A549 treated with Mapracorat at 1 μM for 4 hours (cell line): ENCODE data around the gene SNRNP70. TPM values are rescaled to one million over a fixed set of nuclear protein-coding genes. Genes with fewer than 3 reads are reported as not detected.

ENCODE experiments used
- total RNA-seq: library from RNA; stranded (reverse); fragments of 200-300 nt; extraction: Qiagen RNA extraction; gene quantifications from 5 replicates; pipeline ENCODE4 v1.2.3, GENCODE V29; 2022

The SNRNP70 gene
- 286 to 352 TPM (median 322 TPM) in 5 replicates for total RNA-seq

GRCh38 chr19:49085020-49085867, at the start of gene SNRNP70:
TSS of gene SNRNP70 (plus strand) at chr19:49085451. CDS start at chr19:49086415, 964 bp downstream.

GRCh38 chr19:49036815-49037214, 48.4 kb upstream of the SNRNP70 start, which contains the start of gene CGB1:
TSS of gene CGB1 (minus strand) at chr19:49036895. CDS start at chr19:49036711, 184 bp downstream.

GRCh38 chr19:49043548-49043947, 41.7 kb upstream of the SNRNP70 start, which contains the start of gene CGB5:
TSS of gene CGB5 (plus strand) at chr19:49043848. CDS start at chr19:49044210, 362 bp downstream.

GRCh38 chr19:49049011-49049410, 36.2 kb upstream of the SNRNP70 start, which contains the start of gene CGB8:
TSS of gene CGB8 (minus strand) at chr19:49049111. CDS start at chr19:49048739, 372 bp downstream.

GRCh38 chr19:49057636-49058234, 27.5 kb upstream of the SNRNP70 start, which contains the start of gene CGB7:
TSS of gene CGB7 (minus strand) at chr19:49057749. CDS start at chr19:49055375, 2,374 bp downstream.

GRCh38 chr19:49064768-49065611, 20.3 kb upstream of the SNRNP70 start, which contains the start of gene NTF4:
TSS of gene NTF4 (minus strand) at chr19:49064818. CDS start at chr19:49061997, 2,821 bp downstream.

GRCh38 chr19:49113762-49114629, 28.7 kb downstream of the SNRNP70 start, which contains the start of gene LIN7B:
TSS of gene LIN7B (plus strand) at chr19:49114370. CDS start at chr19:49114405, 35 bp downstream.

GRCh38 chr19:49118565-49119410, 33.5 kb downstream of the SNRNP70 start, which contains the start of gene C19orf73:
TSS of gene C19orf73 (minus strand) at chr19:49119143. CDS start at chr19:49119022, 121 bp downstream.

GRCh38 chr19:49119411-49120324, 34.4 kb downstream of the SNRNP70 start, which contains the start of gene PPFIA3:
TSS of gene PPFIA3 (plus strand) at chr19:49119544. CDS start at chr19:49127874, 8,330 bp downstream.

GRCh38 chr19:49155005-49155819, 70.0 kb downstream of the SNRNP70 start, which contains the start of gene HRC:
TSS of gene HRC (minus strand) at chr19:49155396. CDS start at chr19:49155237, 159 bp downstream.

GRCh38 chr19:49157445-49158224, 72.4 kb downstream of the SNRNP70 start, which contains the start of gene TRPM4:
TSS of gene TRPM4 (plus strand) at chr19:49157792. CDS start at chr19:49157867, 75 bp downstream.

Other genes starting within 250 kb of the SNRNP70 start
- gene HSD17B14, start 249.0 kb upstream of the SNRNP70 start, total RNA-seq: 12.3 to 15.1 TPM (median 12.8 TPM) in 5 replicates
- 1.2 to 2.0 TPM (median 1.8 TPM) in 5 replicates for gene PLEKHA4, start 216.8 kb upstream of the SNRNP70 start, total RNA-seq
- 81.6 to 126 TPM (median 104 TPM) in 5 replicates for gene PPP1R15A, start 213.0 kb upstream of the SNRNP70 start, total RNA-seq
- gene TULP2, start 186.7 kb upstream of the SNRNP70 start, total RNA-seq: not detected in 5 replicates
- 201 to 205 TPM (median 202 TPM) in 5 replicates for gene NUCB1, start 185.1 kb upstream of the SNRNP70 start, total RNA-seq
- gene DHDH, start 151.8 kb upstream of the SNRNP70 start, total RNA-seq: 0.80 to 2.3 TPM (median 1.2 TPM) in 5 replicates
- 272 to 378 TPM (median 341 TPM) in 5 replicates for gene BAX, start 130.6 kb upstream of the SNRNP70 start, total RNA-seq
- 17,118 to 23,794 TPM (median 18,268 TPM) in 5 replicates for gene FTL, start 120.1 kb upstream of the SNRNP70 start, total RNA-seq
- 18.8 to 23.7 TPM (median 19.5 TPM) in 5 replicates for gene GYS1, start 92.1 kb upstream of the SNRNP70 start, total RNA-seq
- gene RUVBL2, start 91.6 kb upstream of the SNRNP70 start, total RNA-seq: 221 to 255 TPM (median 225 TPM) in 5 replicates
- gene LHB, start 68.4 kb upstream of the SNRNP70 start, total RNA-seq: not detected in 5 replicates
- gene CGB3, start 61.1 kb upstream of the SNRNP70 start, total RNA-seq: 0.64 TPM in 1 of 5 replicates, not detected in the others
- gene CGB2, start 53.6 kb upstream of the SNRNP70 start, total RNA-seq: 0.44 TPM in 1 of 5 replicates, not detected in the others
- gene CGB1, start 48.6 kb upstream of the SNRNP70 start, total RNA-seq: not detected in 5 replicates
- 0.38 to 0.85 TPM (median 0.62 TPM) in 4 of 5 replicates, not detected in the other for gene CGB5, start 41.6 kb upstream of the SNRNP70 start, total RNA-seq
- 2.4 to 3.4 TPM (median 3.2 TPM) in 5 replicates for gene CGB8, start 36.3 kb upstream of the SNRNP70 start, total RNA-seq
- gene CGB7, start 27.7 kb upstream of the SNRNP70 start, total RNA-seq: 0.36 to 0.83 TPM (median 0.53 TPM) in 5 replicates
- 0.35 to 1.6 TPM (median 0.63 TPM) in 5 replicates for gene NTF4, start 20.6 kb upstream of the SNRNP70 start, total RNA-seq
- gene KCNA7, start 12.8 kb upstream of the SNRNP70 start, total RNA-seq: not detected in 5 replicates
- gene LIN7B, start 28.9 kb downstream of the SNRNP70 start, total RNA-seq: 5.5 to 8.7 TPM (median 7.2 TPM) in 5 replicates
- gene C19orf73, start 33.7 kb downstream of the SNRNP70 start, total RNA-seq: 1.2 to 2.4 TPM (median 1.6 TPM) in 5 replicates
- gene PPFIA3, start 34.1 kb downstream of the SNRNP70 start, total RNA-seq: 4.7 to 9.0 TPM (median 8.0 TPM) in 5 replicates
- not detected in 5 replicates for gene HRC, start 69.9 kb downstream of the SNRNP70 start, total RNA-seq
- 8.4 to 11.5 TPM (median 9.5 TPM) in 5 replicates for gene TRPM4, start 72.3 kb downstream of the SNRNP70 start, total RNA-seq
- 0.64 to 1.7 TPM (median 1.4 TPM) in 5 replicates for gene SLC6A16, start 239.7 kb downstream of the SNRNP70 start, total RNA-seq
- gene CD37, start 250.0 kb downstream of the SNRNP70 start, total RNA-seq: not detected in 5 replicates